K562 (cell line): ENCODE measurements around the gene TBCCD1. TPM values are rescaled to one million over a fixed set of nuclear protein-coding genes. Genes with fewer than 3 reads are reported as not detected.

ENCODE experiments used
- ATAC-seq: fragments of 200-7000 bp; cut with Tn5 transposase; 3 replicates; pipeline ENCODE4 v1.9.1; 2020; ENCODE audit warnings: moderate library complexity
- BruUV-seq: library from RNA; stranded (reverse); fragments of 400-500 nt; replicated peaks from 2 replicates; lab custom pipeline; 2021; lab: Mats Ljungman, UMichigan
- CTCF ChIA-PET: fragments of 300-600 bp; formaldehyde crosslinking; extraction: SDS; loops from one replicate; lab custom pipeline; 2021; ENCODE audit warnings: low intra/inter-chr PET ratio; lab: Yijun Ruan, JAX
- POLR2A ChIA-PET: fragments of 300-600, 350-650 bp; sonication (Branson Sonifier 250); formaldehyde crosslinking; extraction: SDS; loops from one replicate; lab custom pipeline; 2021; ENCODE audit warnings: antibody characterized with exemption, inconsistent platforms; lab: Yijun Ruan, JAX
- DNase-seq, 4 experiments: peaks; one replicate each; pipeline versions ENCODE4 v3.0.0 to v3.0.0-alpha.2; 2011 to 2018; ENCODE audit warnings: low spot score in 3 of 4, mixed read lengths in 3 of 4; ENCODE audit errors: extremely low read depth in 1 of 4
- FAIRE-seq: peaks from 2 replicates; lab custom pipeline; 2011; peaks lifted over from hg19 to GRCh38; lab: Jason Lieb, UNC
- H2AFZ ChIP-seq: 2 replicates; pipeline ENCODE4 v1.6.0; 2011; ENCODE audit warnings: low read depth, low read length, control low read depth, inconsistent platforms
- H3K27ac ChIP-seq: fragments of 200-600 bp; 3 replicates; pipeline ENCODE4 v1.8.0; 2011; ENCODE audit warnings: low read depth, mild to moderate bottlenecking, control low read depth, inconsistent platforms, low read length, moderate library complexity, mixed read lengths; ENCODE audit errors: extremely low read depth
- H3K27me3 ChIP-seq, 2 experiments: fragments of 300-600 bp in 1 of 2; 2 replicates in 1 of 2; 3 replicates in 1 of 2; pipeline versions ENCODE4 v1.6.0 to v1.8.0; 2011; ENCODE audit warnings: inconsistent platforms in 2 of 2, low read length in 2 of 2, mild to moderate bottlenecking in 1 of 2, mixed read lengths in 1 of 2, moderate library complexity in 1 of 2; ENCODE audit not compliant: control insufficient read depth in 2 of 2, insufficient read depth in 2 of 2
- H3K36me3 ChIP-seq: fragments of 300-600 bp; 3 replicates; pipeline ENCODE4 v1.8.0; 2011; ENCODE audit warnings: mild to moderate bottlenecking, low read length, inconsistent platforms; ENCODE audit not compliant: control insufficient read depth, insufficient read depth
- H3K4me1 ChIP-seq, 2 experiments: fragments of 200-600 bp in 1 of 2; replicated peaks in 1 of 2; 2 replicates in 1 of 2; 3 replicates in 1 of 2; pipeline versions ENCODE4 v1.5.1 to v1.8.0; 2011; ENCODE audit warnings: inconsistent platforms in 2 of 2, low read length in 2 of 2, mild to moderate bottlenecking in 1 of 2, mixed read lengths in 1 of 2, moderate library complexity in 1 of 2; ENCODE audit not compliant: control insufficient read depth in 2 of 2, insufficient read depth in 2 of 2
- H3K4me2 ChIP-seq: 2 replicates; pipeline ENCODE4 v1.6.1; 2011; ENCODE audit warnings: low read length, control low read depth, inconsistent platforms, mixed read lengths; ENCODE audit not compliant: insufficient read depth
- H3K4me3 ChIP-seq: fragments of 200-600 bp; sonication (generic), shearing (Covaris generic); 2 replicates; pipeline ENCODE4 v1.5.1; 2016; ENCODE audit warnings: control low read depth, inconsistent platforms
- H3K79me2 ChIP-seq: fragments of 200-600 bp; 3 replicates; pipeline ENCODE4 v1.8.0; 2011; ENCODE audit warnings: low read length, inconsistent platforms; ENCODE audit not compliant: control insufficient read depth, insufficient read depth
- H3K9ac ChIP-seq, 2 experiments: 2 replicates each; pipeline versions ENCODE4 v1.6.0 to v1.6.1; 2011; ENCODE audit warnings: low read depth in 2 of 2, low read length in 2 of 2, control low read depth in 1 of 2, inconsistent platforms in 1 of 2, mild to moderate bottlenecking in 1 of 2, mixed read lengths in 1 of 2; ENCODE audit not compliant: insufficient read depth in 1 of 2
- H3K9me1 ChIP-seq: one replicate; pipeline ENCODE4 v1.6.0; 2011; ENCODE audit warnings: inconsistent platforms, mild to moderate bottlenecking, low read length, moderate library complexity; ENCODE audit not compliant: control insufficient read depth, insufficient read depth
- H3K9me3 ChIP-seq: replicated peaks from 2 replicates; pipeline ENCODE4 v1.5.1; 2011; ENCODE audit warnings: low read depth, low read length, inconsistent platforms; ENCODE audit not compliant: control insufficient read depth, insufficient read depth
- H4K20me1 ChIP-seq: replicated peaks from 2 replicates; pipeline ENCODE4 v1.6.1; 2011; ENCODE audit warnings: low read length, inconsistent platforms, mixed read lengths; ENCODE audit not compliant: control insufficient read depth, insufficient read depth
- CEBPZ ChIP-seq: fragments of 150-350 bp; IDR thresholded peaks from 2 replicates; pipeline ENCODE4 v1.6.1; 2014; ENCODE audit warnings: low read depth, mild to moderate bottlenecking, low read length, borderline replicate concordance
- ESRRA ChIP-seq: fragments of 450-650 bp; IDR thresholded peaks from 2 replicates; pipeline ENCODE4 v1.6.1; 2014; ENCODE audit warnings: low read depth, mild to moderate bottlenecking, moderate library complexity, borderline replicate concordance
- HDAC1 ChIP-seq, 2 experiments: fragments of 450-650 bp; IDR thresholded peaks; 2 replicates each; pipeline ENCODE4 v1.6.1; 2016 to 2017; ENCODE audit warnings: inconsistent platforms in 1 of 2, mild to moderate bottlenecking in 1 of 2, moderate library complexity in 1 of 2
- LARP7 ChIP-seq: fragments of 450-650 bp; IDR thresholded peaks from 2 replicates; pipeline ENCODE4 v1.6.1; 2016
- MLLT1 ChIP-seq, 2 experiments: fragments of 450-650 bp; IDR thresholded peaks; 2 replicates each; pipeline ENCODE4 v1.6.1; 2016
- NCOA4 ChIP-seq: fragments of 450-650 bp; IDR thresholded peaks from 2 replicates; pipeline ENCODE4 v1.6.1; 2018; ENCODE audit warnings: mild to moderate bottlenecking; ENCODE audit not compliant: partially characterized antibody
- RCOR1 ChIP-seq, 2 experiments: IDR thresholded peaks; 2 replicates each; pipeline ENCODE4 v1.6.1; 2012; ENCODE audit warnings: low read depth in 2 of 2, low read length in 2 of 2, borderline replicate concordance in 1 of 2, improper control_type of control experiment in 1 of 2
- SMARCE1 ChIP-seq: fragments of 450-650 bp; IDR thresholded peaks from 2 replicates; pipeline ENCODE4 v1.7.1; 2016; ENCODE audit warnings: mild to moderate bottlenecking
- TEAD4 ChIP-seq, 2 experiments: sonication (generic) in 1 of 2; formaldehyde crosslinking in 1 of 2; IDR thresholded peaks; 2 replicates each; pipeline versions ENCODE4 v1.6.1 to v1.8.0; 2012 to 2022; ENCODE audit warnings: borderline replicate concordance in 1 of 2, inconsistent platforms in 1 of 2, low read length in 1 of 2, mild to moderate bottlenecking in 1 of 2, missing genetic modification reagents in 1 of 2
- TRIM24 ChIP-seq, 2 experiments: fragments of 450-650 bp; IDR thresholded peaks; 2 replicates each; pipeline ENCODE4 v1.6.1; 2016
- ZFP36 ChIP-seq: fragments of 150-350 bp; IDR thresholded peaks from 2 replicates; pipeline ENCODE4 v1.6.1; 2018; ENCODE audit warnings: low read length, low read depth; ENCODE audit not compliant: partially characterized antibody
- ZNF134 ChIP-seq: fragments of 250-450 bp; sonication (Bioruptor Pico); conservative IDR thresholded peaks from 2 replicates; pipeline ENCODE4 v1.4.0; 2020
- WGBS: fragments of 100-300 bp; shearing (Covaris generic); methylation state at CpG from one replicate; pipeline ENCODE4 v1.1.6; 2016; ENCODE audit warnings: low coverage, mixed read lengths; ENCODE audit not compliant: insufficient coverage; ENCODE audit errors: missing lambda C conversion rate; 5-methylcytosine and 5-hydroxymethylcytosine counted together
- in situ Hi-C: fragments of 300-500 bp; cut with MboI; formaldehyde crosslinking; loops from 4 replicates; pipeline ENCODE4 v1.15.0; 2018; ENCODE audit warnings: inconsistent platforms, mixed read lengths
- intact Hi-C: fragments of 100-400 bp; cut with micrococcal nuclease; formaldehyde crosslinking; loops from 2 replicates; pipeline ENCODE4 v1.14.2; 2022
- polyA plus RNA-seq, 8 experiments: library from polyadenylated mRNA; depleted of rRNA in 4 of 8; stranded (reverse) in 5 of 8; unstranded in 3 of 8; fragments of >200 nt; fragmentation: Nextera tagmentation in 2 of 8; fragmentation: Illumina TruSeq in 1 of 8; extraction: Ambion mirVana in 2 of 8; extraction: Trizol in 1 of 8; gene quantifications; 2 replicates each; pipeline versions ENCODE4 v1.2.1 to v1.2.3, GENCODE V29; 2011 to 2014; ENCODE audit warnings: inconsistent platforms in 1 of 8, missing spikeins in 1 of 8
- total RNA-seq, 7 experiments: library from RNA; depleted of rRNA in 6 of 7; stranded (reverse); fragments of >200 nt in 6 of 7; fragmentation: Illumina TruSeq in 2 of 7; extraction: Trizol in 2 of 7; gene quantifications; 2 replicates each; pipeline versions ENCODE4 v1.2.1 to v1.2.3, GENCODE V29; 2011 to 2021; ENCODE audit warnings: low replicate concordance in 1 of 7
- TF ChIP-seq, protein P1 (sequence below): fragments of 450-650 bp; formaldehyde crosslinking; IDR thresholded peaks from 2 replicates; pipeline ENCODE4 v1.4.0; 2020; ENCODE audit warnings: mild to moderate bottlenecking, moderate library complexity

TBCCD1 gene
- total and polyA plus RNA-seq, 9 of the 15 experiments (the other 6 are each of a cell fraction or from before 2014, with no cell fraction given) = 17.7 to 31.1 (median 21.2) TPM

- Histone ChIP-seq H3K4me1 (peaks cover 3 to 10% of the 10 kb centered on the region in 2 experiments; a peak in 3 of 5 replicates), H3K4me2 (no peak overlapping the region), H3K4me3 (no peak overlapping the region), H3K27ac (no peak overlapping the region), H3K36me3 (no peaks in the 10 kb centered on the region), H3K9me1 (no peaks in the 10 kb centered on the region), H2AFZ (no peak overlapping the region; the same call in 1 of the 2 replicates), H3K9me3 (no peaks in the 10 kb centered on the region), H3K9ac (no peak overlapping the region; a peak in 1 of 4 replicates), H3K27me3 (peaks cover 9 to 48% of the 10 kb centered on the region in 2 experiments; a peak in 4 of 5 replicates), H3K79me2 (no peaks in the 10 kb centered on the region), H4K20me1 (no peaks in the 10 kb centered on the region)
- ChIA-PET CTCF (interaction anchor here (0.7 to 1.9 kb wide), 7 partner anchors 63 to 954 kb away, joined by 3 to 13 read pairs (median 5); no protein-coding TSS in a partner anchor), POLR2A (interaction anchor here (0.6 to 4.2 kb wide), 5 partner anchors 18 to 207 kb away, joined by 3 to 41 read pairs (median 5); partner anchors contain the start of genes DNAJB11 and EIF4A2)
- in situ Hi-C loops = loop anchor here (5.0 to 10.0 kb wide), 2 partner anchors 140 to 202 kb away; no protein-coding TSS in a partner anchor
- DNase-seq (peak; percentile 78 to 86 (median 83)), FAIRE-seq (peak; percentile 98), ATAC-seq (peak; percentile 88)
- no TSS peak for BruUV-seq
- intact Hi-C loops = loop anchor here (1.0 to 10.0 kb wide), 5 partner anchors 33 to 550 kb away; partner anchors contain the start of gene CRYGS
- WGBS = 20% methylated on average over 15 of the region's 16 CpGs
- TF ChIP-seq RCOR1 (IDR thresholded peaks at IDR 0.05; ENCODE audit: borderline replicate concordance in 1 of 2, low read depth in 2 of 2, low read length in 2 of 2) = 0 out of 4 replicates have a peak, but pooled peaks of 1 of the 2 experiments have one; percentile 34
- TF ChIP-seq, protein P1, sequence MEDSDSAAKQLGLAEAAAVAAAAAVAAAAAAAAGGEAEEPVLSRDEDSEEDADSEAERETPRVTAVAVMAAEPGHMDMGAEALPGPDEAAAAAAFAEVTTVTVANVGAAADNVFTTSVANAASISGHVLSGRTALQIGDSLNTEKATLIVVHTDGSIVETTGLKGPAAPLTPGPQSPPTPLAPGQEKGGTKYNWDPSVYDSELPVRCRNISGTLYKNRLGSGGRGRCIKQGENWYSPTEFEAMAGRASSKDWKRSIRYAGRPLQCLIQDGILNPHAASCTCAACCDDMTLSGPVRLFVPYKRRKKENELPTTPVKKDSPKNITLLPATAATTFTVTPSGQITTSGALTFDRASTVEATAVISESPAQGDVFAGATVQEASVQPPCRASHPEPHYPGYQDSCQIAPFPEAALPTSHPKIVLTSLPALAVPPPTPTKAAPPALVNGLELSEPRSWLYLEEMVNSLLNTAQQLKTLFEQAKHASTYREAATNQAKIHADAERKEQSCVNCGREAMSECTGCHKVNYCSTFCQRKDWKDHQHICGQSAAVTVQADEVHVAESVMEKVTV (CRISPR knock-in tag) = peak; percentile 70
- TF ChIP-seq ESRRA = no peak
- TF ChIP-seq LARP7 = peak; percentile 79; the same call in 1 of the 2 replicates
- no peak for TF ChIP-seq TRIM24 (IDR thresholded peaks at IDR 0.05)
- peak; percentile 31 for TF ChIP-seq ZFP36
- TF ChIP-seq HDAC1 (IDR thresholded peaks at IDR 0.05) = 0 out of 4 replicates have a peak, but pooled peaks of 1 of the 2 experiments have one; percentile 16
- TF ChIP-seq MLLT1 (IDR thresholded peaks at IDR 0.05) = peak; percentile 62 to 80; a peak in 3 of 4 replicates
- TF ChIP-seq ZNF134 (CRISPR knock-in tag) = peak; percentile 73
- TF ChIP-seq CEBPZ = no peak
- TF ChIP-seq SMARCE1 = 0 out of 2 replicates have a peak, but pooled peaks have one; percentile 51
- peak; percentile 35; the same call in 1 of the 2 replicates for TF ChIP-seq TEAD4 (IDR thresholded peaks at IDR 0.05; ENCODE audit: low read length)
- no peak for TF ChIP-seq TEAD4 (CRISPR knock-in tag; IDR thresholded peaks at IDR 0.05; ENCODE audit: borderline replicate concordance)
- no peak for TF ChIP-seq NCOA4
Observed at GRCh38 chr3:186614597-186615483, 47.7 kb upstream of the TBCCD1 start.
